ENCODE measurements around the gene RFPL3.
"Not testable (repeated sequence)": the region's sequence is repeated elsewhere in the genome, so short reads cannot be mapped to it uniquely, and the experiment has no call there.

Gene RFPL3

GRCh38 chr22:32342977-32343376 is 14.7 kb upstream of the RFPL3 start:
- Histone ChIP-seq H3K79me2 (ENCODE audit: insufficient read depth, low read depth) (no peaks in the 10 kb centered on the region), H3K4me2 (no peak overlapping the region), H3K4me1 (ENCODE audit: low read depth, poor library complexity, severe bottlenecking) (no peaks in the 10 kb centered on the region), H2AFZ (ENCODE audit: low read depth) (no peak overlapping the region), H3K9ac (no peak overlapping the region), H3K27me3 (ENCODE audit: insufficient read depth, low read depth) (no peaks in the 10 kb centered on the region), H3K36me3 (ENCODE audit: insufficient read depth) (no peaks in the 10 kb centered on the region), H3K4me3 (IDR thresholded peaks at IDR 0.05; ENCODE audit: insufficient read depth, low read depth, low read length) (no peak overlapping the region), H3K27ac (no peak overlapping the region), H4K20me1 (ENCODE audit: insufficient read depth) (no peaks in the 10 kb centered on the region)
- no peak for TF ChIP-seq CTCF (conservative IDR thresholded peaks at IDR 0.05; ENCODE audit: low read depth, low read length)

DNA sequence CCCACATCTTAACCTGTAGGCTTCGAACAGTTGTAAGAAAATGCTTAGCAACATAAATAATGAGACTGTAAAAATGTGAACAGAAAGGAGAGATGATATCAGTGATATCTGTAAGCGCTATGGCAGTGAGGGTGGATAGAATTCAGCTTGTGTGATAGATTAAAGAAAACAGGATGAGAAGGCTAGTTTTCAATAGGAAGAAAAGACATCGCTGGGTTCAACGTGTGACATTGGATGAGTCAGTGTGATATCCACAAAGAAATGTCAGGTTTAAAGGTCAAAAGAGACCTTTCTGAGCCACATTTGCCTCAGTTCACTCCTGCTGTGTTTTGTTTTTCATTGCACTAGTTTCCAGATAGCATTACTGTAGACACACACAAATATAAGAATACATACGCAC is 13.7 kb upstream of the RFPL3 start:
- Histone ChIP-seq H3K4me1 (ENCODE audit: low read depth, poor library complexity, severe bottlenecking) (no peaks in the 10 kb centered on the region), H4K20me1 (ENCODE audit: insufficient read depth) (no peaks in the 10 kb centered on the region), H3K79me2 (ENCODE audit: insufficient read depth, low read depth) (no peaks in the 10 kb centered on the region), H3K4me3 (IDR thresholded peaks at IDR 0.05; ENCODE audit: insufficient read depth, low read depth, low read length) (no peak overlapping the region), H3K4me2 (no peak overlapping the region), H2AFZ (ENCODE audit: low read depth) (no peak overlapping the region), H3K36me3 (ENCODE audit: insufficient read depth) (no peaks in the 10 kb centered on the region), H3K9ac (no peak overlapping the region), H3K27ac (no peak overlapping the region), H3K27me3 (ENCODE audit: insufficient read depth, low read depth) (no peaks in the 10 kb centered on the region)
- TF ChIP-seq CTCF (conservative IDR thresholded peaks at IDR 0.05; ENCODE audit: low read depth, low read length): no peak

DNA sequence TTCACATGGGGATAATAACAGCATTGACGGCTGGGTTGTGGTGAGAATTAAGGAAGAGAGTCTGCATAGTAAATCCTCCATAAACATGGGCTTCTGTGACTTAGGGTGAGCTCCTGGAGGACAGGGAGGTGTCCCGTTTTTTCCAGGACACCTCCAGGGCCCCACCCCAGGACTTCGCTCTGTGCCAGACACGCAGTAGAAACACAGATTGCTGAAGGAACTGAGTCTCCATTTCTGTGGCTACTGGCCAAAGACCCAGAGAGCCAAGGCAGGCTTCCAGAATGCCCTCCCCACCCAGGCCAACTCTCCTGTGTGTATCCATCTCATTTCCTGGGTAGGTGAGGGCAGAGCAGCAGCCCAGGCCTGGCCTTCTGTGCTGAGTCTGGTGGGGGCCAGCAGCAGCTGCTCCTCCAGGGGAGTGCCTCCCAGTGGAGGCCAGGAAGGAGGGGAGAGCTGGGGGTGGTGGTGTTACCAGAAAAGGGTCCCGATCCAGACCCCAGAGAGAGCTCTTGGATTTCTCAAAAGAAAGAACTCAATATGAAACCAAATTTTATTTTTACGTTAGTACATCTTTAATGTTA is 9.5 kb upstream of the RFPL3 start:
- no peak for TF ChIP-seq CTCF (conservative IDR thresholded peaks at IDR 0.05; ENCODE audit: low read depth, low read length)
- no peak overlapping the region for H3K27ac ChIP-seq
- no peaks in the 10 kb centered on the region for H3K79me2 ChIP-seq (ENCODE audit: insufficient read depth, low read depth)
- H3K4me1 ChIP-seq (ENCODE audit: low read depth, poor library complexity, severe bottlenecking): no peaks in the 10 kb centered on the region
- no peak overlapping the region for H3K4me3 ChIP-seq (IDR thresholded peaks at IDR 0.05; ENCODE audit: insufficient read depth, low read depth, low read length)
- no peaks in the 10 kb centered on the region for H3K36me3 ChIP-seq (ENCODE audit: insufficient read depth)
- no peak overlapping the region for H3K4me2 ChIP-seq
- no peak overlapping the region for H2AFZ ChIP-seq (ENCODE audit: low read depth)
- no peaks in the 10 kb centered on the region for H4K20me1 ChIP-seq (ENCODE audit: insufficient read depth)
- H3K27me3 ChIP-seq (ENCODE audit: insufficient read depth, low read depth): no peaks in the 10 kb centered on the region
- H3K9ac ChIP-seq: no peak overlapping the region

GRCh38 chr22:32351875-32352274 is 5.8 kb upstream of the RFPL3 start:
- H3K4me2 ChIP-seq; H3K4me1 ChIP-seq (ENCODE audit: low read depth, poor library complexity, severe bottlenecking); H3K36me3 ChIP-seq (ENCODE audit: insufficient read depth); H2AFZ ChIP-seq (ENCODE audit: low read depth); H3K27me3 ChIP-seq (ENCODE audit: insufficient read depth, low read depth); H4K20me1 ChIP-seq (ENCODE audit: insufficient read depth); H3K79me2 ChIP-seq (ENCODE audit: insufficient read depth, low read depth); H3K9ac ChIP-seq; H3K27ac ChIP-seq; H3K4me3 ChIP-seq (IDR thresholded peaks at IDR 0.05; ENCODE audit: insufficient read depth, low read depth, low read length): not testable (repeated sequence)

DNA sequence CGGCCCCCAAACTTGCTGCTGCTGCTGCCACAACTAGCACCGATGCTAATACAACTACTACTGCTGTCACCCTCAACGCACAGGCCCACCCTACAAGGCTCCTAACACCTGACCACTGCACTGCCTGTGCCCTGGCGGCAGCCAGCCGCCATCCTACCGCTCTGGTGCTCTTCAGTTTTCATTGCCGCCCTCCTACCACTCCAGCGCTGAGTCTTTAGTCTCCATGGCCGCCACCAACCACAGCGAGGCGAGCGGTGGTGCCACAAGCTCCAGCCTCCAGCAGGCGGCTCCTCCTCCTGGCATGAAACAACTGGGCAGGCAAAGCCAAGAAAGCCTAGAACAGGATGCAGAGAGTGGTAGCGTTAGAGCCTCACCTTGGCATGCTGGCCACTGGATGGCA is 5.0 kb upstream of the RFPL3 start:
- no peak overlapping the region for H3K4me3 ChIP-seq (IDR thresholded peaks at IDR 0.05; ENCODE audit: insufficient read depth, low read depth, low read length)
- no peak overlapping the region for H3K27ac ChIP-seq
- no peak overlapping the region for H3K4me2 ChIP-seq
- no peaks in the 10 kb centered on the region for H4K20me1 ChIP-seq (ENCODE audit: insufficient read depth)
- no peak overlapping the region for H3K9ac ChIP-seq
- no peak for TF ChIP-seq CTCF (conservative IDR thresholded peaks at IDR 0.05; ENCODE audit: low read depth, low read length)
- no peaks in the 10 kb centered on the region for H3K4me1 ChIP-seq (ENCODE audit: low read depth, poor library complexity, severe bottlenecking)
- no peak overlapping the region for H2AFZ ChIP-seq (ENCODE audit: low read depth)
- H3K79me2 ChIP-seq (ENCODE audit: insufficient read depth, low read depth): no peaks in the 10 kb centered on the region
- H3K36me3 ChIP-seq (ENCODE audit: insufficient read depth): no peaks in the 10 kb centered on the region
- no peaks in the 10 kb centered on the region for H3K27me3 ChIP-seq (ENCODE audit: insufficient read depth, low read depth)
